ENCODE data around the gene IMMP2L. TPM values are rescaled to one million over a fixed set of nuclear protein-coding genes. Genes with fewer than 3 reads are reported as not detected.

Gene IMMP2L
- polyA plus RNA-seq, 1 donor (not counting 4 experiments of a cell fraction or from before 2014, with no cell fraction given), result 14.1 TPM

- no peaks in the 10 kb centered on the region for H3K9me1 ChIP-seq (ENCODE audit: control insufficient read depth, extremely low read depth, insufficient read depth, low read length)
- no peaks in the 10 kb centered on the region for H3K4me1 ChIP-seq (ENCODE audit: control insufficient read depth, extremely low read depth, insufficient read depth, low read length)
- H4K20me1 ChIP-seq (ENCODE audit: control insufficient read depth, extremely low read depth, insufficient read depth, low read length), result no peaks in the 10 kb centered on the region
- no peak overlapping the region for H3K4me2 ChIP-seq (ENCODE audit: control insufficient read depth, extremely low read depth, insufficient read depth, low read depth, low read length)
- no peak for TF ChIP-seq EZH2 (IDR thresholded peaks at IDR 0.05; ENCODE audit: low read length)
- no peak for TF ChIP-seq CTCF (optimal IDR thresholded peaks at IDR 0.05 in 1 of 3, IDR thresholded peaks at IDR 0.05 in 1 of 3, conservative IDR thresholded peaks at IDR 0.05 in 1 of 3; ENCODE audit: extremely low read depth in 1 of 3, insufficient read depth in 2 of 3, low read length in 3 of 3)
- no peak overlapping the region for H3K27ac ChIP-seq (ENCODE audit: control insufficient read depth, insufficient read depth, low read length)
- dilution Hi-C loops (cut with MboI; ENCODE audit: extremely low pct_ligation_motif_present, low sequenced_read_pairs), result no loop called here
- no peaks in the 10 kb centered on the region for H3K9me3 ChIP-seq (ENCODE audit: control insufficient read depth, low read depth, low read length)
- no peaks in the 10 kb centered on the region for H3K79me2 ChIP-seq (ENCODE audit: control insufficient read depth, insufficient read depth, low read length)
- H3K27me3 ChIP-seq (ENCODE audit: control insufficient read depth, extremely low read depth, insufficient read depth, low read length), result no peaks in the 10 kb centered on the region
- no peak overlapping the region for H3K9ac ChIP-seq (ENCODE audit: control insufficient read depth, extremely low read depth, insufficient read depth, low read length)
- H2AFZ ChIP-seq (ENCODE audit: control insufficient read depth, low read length), result no peak overlapping the region
- DNase-seq (ENCODE audit: low read depth, low spot score) (no peak), FAIRE-seq (no peak)
- H3K4me3 ChIP-seq (ENCODE audit: control insufficient read depth in 2 of 3, extremely low read depth in 1 of 3, insufficient read depth in 2 of 3, low read depth in 1 of 3, low read length in 3 of 3), result no peak overlapping the region
- no peaks in the 10 kb centered on the region for H3K36me3 ChIP-seq (ENCODE audit: control insufficient read depth in 2 of 2, extremely low read depth in 1 of 2, insufficient read depth in 2 of 2, low read length in 2 of 2)
Measured at GRCh38 chr7:111600091-111600490, 37.8 kb upstream of the IMMP2L start.

GRCh38 chr7:111595780-111596179, 33.5 kb upstream of the IMMP2L start:
- no peak overlapping the region for H2AFZ ChIP-seq (ENCODE audit: control insufficient read depth, low read length)
- DNase-seq (ENCODE audit: low read depth, low spot score), result no peak

More at GRCh38 chr7:111595780-111596179, 33.5 kb upstream of the IMMP2L start:
- Histone ChIP-seq H3K79me2 (ENCODE audit: control insufficient read depth, insufficient read depth, low read length) (no peaks in the 10 kb centered on the region), H3K9ac (ENCODE audit: control insufficient read depth, extremely low read depth, insufficient read depth, low read length) (no peak overlapping the region), H3K4me2 (ENCODE audit: control insufficient read depth, extremely low read depth, insufficient read depth, low read depth, low read length) (no peak overlapping the region), H4K20me1 (ENCODE audit: control insufficient read depth, extremely low read depth, insufficient read depth, low read length) (no peaks in the 10 kb centered on the region), H3K36me3 (ENCODE audit: control insufficient read depth in 2 of 2, extremely low read depth in 1 of 2, insufficient read depth in 2 of 2, low read length in 2 of 2) (no peaks in the 10 kb centered on the region), H3K27me3 (ENCODE audit: control insufficient read depth, extremely low read depth, insufficient read depth, low read length) (no peaks in the 10 kb centered on the region), H3K9me1 (ENCODE audit: control insufficient read depth, extremely low read depth, insufficient read depth, low read length) (no peaks in the 10 kb centered on the region), H3K27ac (ENCODE audit: control insufficient read depth, insufficient read depth, low read length) (no peak overlapping the region), H3K4me1 (ENCODE audit: control insufficient read depth, extremely low read depth, insufficient read depth, low read length) (no peaks in the 10 kb centered on the region), H3K9me3 (ENCODE audit: control insufficient read depth, low read depth, low read length) (no peaks in the 10 kb centered on the region), H3K4me3 (ENCODE audit: control insufficient read depth in 2 of 3, extremely low read depth in 1 of 3, insufficient read depth in 2 of 3, low read depth in 1 of 3, low read length in 3 of 3) (no peak overlapping the region)
- dilution Hi-C loops (cut with MboI; ENCODE audit: extremely low pct_ligation_motif_present, low sequenced_read_pairs), result no loop called here
- no peak for FAIRE-seq
- TF ChIP-seq EZH2 (IDR thresholded peaks at IDR 0.05; ENCODE audit: low read length) (no peak), CTCF (optimal IDR thresholded peaks at IDR 0.05 in 1 of 3, IDR thresholded peaks at IDR 0.05 in 1 of 3, conservative IDR thresholded peaks at IDR 0.05 in 1 of 3; ENCODE audit: extremely low read depth in 1 of 3, insufficient read depth in 2 of 3, low read length in 3 of 3) (no peak)

All from keratinocyte (primary cell).